CD8-positive, alpha-beta memory T cell (primary cell): ENCODE data around the gene SLC35A3. TPM values are rescaled to one million over a fixed set of nuclear protein-coding genes. Genes with fewer than 3 reads are reported as not detected.

Source experiments
- CTCF ChIA-PET: fragments of 350-600 bp; sonication (Branson Sonifier 250); formaldehyde crosslinking; loops from one replicate; lab custom pipeline; 2021; ENCODE audit warnings: antibody characterized with exemption; lab: Charles Lee
- POLR2A ChIA-PET: fragments of 350-600 bp; sonication (Branson Sonifier 250); formaldehyde crosslinking; loops from one replicate; lab custom pipeline; 2021; ENCODE audit warnings: antibody characterized with exemption; lab: Charles Lee
- DNase-seq, 5 donors: peaks; one replicate each; pipeline versions ENCODE4 v3.0.0 to v3.0.0-alpha.2; 2020 to 2022; ENCODE audit warnings: mixed read lengths in 1 of 5
- H3K27ac ChIP-seq: one replicate; pipeline ENCODE4 v1.7.0; 2013; ENCODE audit warnings: low read depth, mild to moderate bottlenecking, low read length, moderate library complexity
- H3K27me3 ChIP-seq: 2 replicates; pipeline ENCODE4 v1.7.0; 2013; ENCODE audit warnings: low read length, mild to moderate bottlenecking; ENCODE audit not compliant: insufficient read depth, poor library complexity, severe bottlenecking
- H3K36me3 ChIP-seq: 2 replicates; pipeline ENCODE4 v1.7.0; 2013; ENCODE audit warnings: mild to moderate bottlenecking, low read length, moderate library complexity; ENCODE audit not compliant: insufficient read depth
- H3K4me1 ChIP-seq: 2 replicates; pipeline ENCODE4 v1.7.0; 2013; ENCODE audit warnings: mild to moderate bottlenecking, low read length, moderate library complexity; ENCODE audit not compliant: insufficient read depth
- H3K4me3 ChIP-seq: 2 replicates; pipeline ENCODE4 v1.7.0; 2013; ENCODE audit warnings: mild to moderate bottlenecking, low read length
- H3K9me3 ChIP-seq: 2 replicates; pipeline ENCODE4 v1.7.0; 2013; ENCODE audit warnings: mild to moderate bottlenecking, low read length
- H3K27ac Mint-ChIP-seq, 8 donors: one replicate each; pipeline ENCODE4 v1.8.0; 2020 to 2021; ENCODE audit warnings: mixed read lengths in 8 of 8, mild to moderate bottlenecking in 6 of 8, inconsistent platforms in 3 of 8, moderate library complexity in 3 of 8
- H3K27me3 Mint-ChIP-seq, 2 donors: one replicate each; pipeline ENCODE4 v1.8.0; 2020 to 2021; ENCODE audit warnings: mixed read lengths in 2 of 2, mild to moderate bottlenecking in 1 of 2, moderate library complexity in 1 of 2
- H3K36me3 Mint-ChIP-seq, 3 donors: one replicate each; pipeline ENCODE4 v1.8.0; 2020 to 2021; ENCODE audit warnings: mixed read lengths in 3 of 3, inconsistent platforms in 1 of 3, mild to moderate bottlenecking in 1 of 3
- H3K4me1 Mint-ChIP-seq, 3 donors: one replicate each; pipeline ENCODE4 v1.8.0; 2020 to 2021; ENCODE audit warnings: mixed read lengths in 3 of 3, inconsistent platforms in 1 of 3, mild to moderate bottlenecking in 1 of 3
- H3K4me3 Mint-ChIP-seq, 7 donors: one replicate each; pipeline ENCODE4 v1.8.0; 2020 to 2021; ENCODE audit warnings: mixed read lengths in 7 of 7, mild to moderate bottlenecking in 6 of 7, moderate library complexity in 4 of 7, inconsistent platforms in 2 of 7
- H3K9me3 Mint-ChIP-seq, 5 donors: one replicate each; pipeline ENCODE4 v1.8.0; 2020 to 2022; ENCODE audit warnings: mixed read lengths in 5 of 5, mild to moderate bottlenecking in 3 of 5, moderate library complexity in 2 of 5, inconsistent platforms in 1 of 5
- polyA plus RNA-seq: library from polyadenylated mRNA; unstranded; fragments of 300-500 nt; fragmentation: Illumina TruSeq; gene quantifications from one replicate; pipeline ENCODE4 v1.2.3, GENCODE V29; 2021
- total RNA-seq, 2 experiments: library from RNA; stranded (reverse); gene quantifications; one replicate each; pipeline ENCODE4 v1.2.3, GENCODE V29; 2021

SLC35A3 gene
- total and polyA plus RNA-seq, 3 experiments from 2014 or later, result 14.1 to 17.0 (median 16.6) TPM

GRCh38 chr1:100036718-100037655, 67.2 kb downstream of the SLC35A3 start:
- Histone ChIP-seq H3K9me3 (no peaks in the 10 kb centered on the region), H3K36me3 (no peaks in the 10 kb centered on the region), H3K4me1 (peaks cover 37% of the 10 kb centered on the region), H3K4me3 (peak overlapping the region; percentile 79), H3K27me3 (no peaks in the 10 kb centered on the region), H3K27ac (peak overlapping the region; percentile 98)
- ChIA-PET CTCF (interaction anchor here (0.9 to 1.5 kb wide), 2 partner anchors 8 to 67 kb away, joined by 4 to 6 read pairs; partner anchors contain the start of gene SLC35A3), POLR2A (interaction anchor here (0.6 to 2.5 kb wide), 5 partner anchors 23 to 271 kb away, joined by 3 to 17 read pairs (median 3); partner anchors contain the start of genes AGL and SLC35A3)
- Mint-ChIP-seq H3K4me1 (peaks cover 43 to 65% (median 57%) of the 10 kb centered on the region in 3 donors), H3K27me3 (peaks cover 0 to 3% of the 10 kb centered on the region in 2 donors), H3K36me3 (peaks cover 0 to 16% (median 0%) of the 10 kb centered on the region in 3 donors), H3K27ac (peak overlapping the region; percentile 96 to 100 (median 99)), H3K4me3 (peak overlapping the region; percentile 94 to 99 (median 97)), H3K9me3 (peaks cover 0 to 2% (median 0%) of the 10 kb centered on the region in 5 donors)
- DNase-seq, result peak in 1 of 5 donors; percentile 17

- ChIA-PET CTCF (interaction anchor here (0.9 to 1.5 kb wide), 2 partner anchors 9 to 67 kb away, joined by 4 to 6 read pairs; partner anchors contain the start of gene SLC35A3), POLR2A (interaction anchor here (0.6 to 2.5 kb wide), 8 partner anchors 22 to 316 kb away, joined by 3 to 17 read pairs (median 3); partner anchors contain the start of genes AGL, SASS6, SLC35A3 and TRMT13)
- Histone ChIP-seq H3K9me3 (no peaks in the 10 kb centered on the region), H3K36me3 (no peaks in the 10 kb centered on the region), H3K27me3 (no peaks in the 10 kb centered on the region), H3K27ac (peak overlapping the region; percentile 98), H3K4me3 (peak overlapping the region; percentile 79), H3K4me1 (peaks cover 42% of the 10 kb centered on the region)
- H3K27me3 Mint-ChIP-seq, result peaks cover 0 to 3% of the 10 kb centered on the region in 2 donors
- H3K27ac Mint-ChIP-seq, result peak overlapping the region; percentile 96 to 100 (median 99)
- peaks cover 49 to 71% (median 63%) of the 10 kb centered on the region in 3 donors for H3K4me1 Mint-ChIP-seq
- H3K4me3 Mint-ChIP-seq, result peak overlapping the region; percentile 94 to 99 (median 97)
- H3K9me3 Mint-ChIP-seq, result peaks cover 0 to 2% (median 0%) of the 10 kb centered on the region in 5 donors
- H3K36me3 Mint-ChIP-seq, result peaks cover 0 to 16% (median 0%) of the 10 kb centered on the region in 3 donors
- DNase-seq, result no peak
Measured at GRCh38 chr1:100037656-100037926, 67.8 kb downstream of the SLC35A3 start.

GRCh38 chr1:100037927-100038659, 68.3 kb downstream of the SLC35A3 start:
- H3K27ac Mint-ChIP-seq, result peak overlapping the region; percentile 96 to 100 (median 99)
- no peaks in the 10 kb centered on the region for H3K36me3 ChIP-seq
- H3K4me3 Mint-ChIP-seq, result peak overlapping the region; percentile 94 to 99 (median 97)
- H3K4me3 ChIP-seq, result peak overlapping the region; percentile 79
- POLR2A ChIA-PET, result interaction anchor here (0.6 to 2.5 kb wide), 7 partner anchors 68 to 1198 kb away, joined by 3 to 17 read pairs (median 3); partner anchors contain the start of genes AGL, SASS6, SLC35A3 and TRMT13
- H3K4me1 ChIP-seq, result peaks cover 47% of the 10 kb centered on the region
- peaks cover 0 to 17% (median 0%) of the 10 kb centered on the region in 3 donors for H3K36me3 Mint-ChIP-seq
- peaks cover 54 to 76% (median 68%) of the 10 kb centered on the region in 3 donors for H3K4me1 Mint-ChIP-seq
- CTCF ChIA-PET, result interaction anchor here (0.9 to 1.5 kb wide), 2 partner anchors 10 to 68 kb away, joined by 4 to 6 read pairs; partner anchors contain the start of gene SLC35A3
- no peaks in the 10 kb centered on the region for H3K9me3 ChIP-seq
- peak overlapping the region; percentile 98 for H3K27ac ChIP-seq
- peaks cover 0 to 2% (median 0%) of the 10 kb centered on the region in 5 donors for H3K9me3 Mint-ChIP-seq
- peaks cover 0 to 3% of the 10 kb centered on the region in 2 donors for H3K27me3 Mint-ChIP-seq
- no peaks in the 10 kb centered on the region for H3K27me3 ChIP-seq
- DNase-seq, result peak; percentile 86 to 91 (median 89)

- Histone ChIP-seq H3K36me3 (no peaks in the 10 kb centered on the region), H3K9me3 (no peaks in the 10 kb centered on the region), H3K27ac (peak overlapping the region; percentile 98), H3K27me3 (no peaks in the 10 kb centered on the region), H3K4me1 (peaks cover 50% of the 10 kb centered on the region), H3K4me3 (peak overlapping the region; percentile 79)
- Mint-ChIP-seq H3K9me3 (peaks cover 0 to 2% (median 0%) of the 10 kb centered on the region in 5 donors), H3K27ac (peak overlapping the region; percentile 96 to 100 (median 99)), H3K4me3 (peak overlapping the region; percentile 93 to 99 (median 97)), H3K4me1 (peaks cover 59 to 82% (median 75%) of the 10 kb centered on the region in 3 donors), H3K27me3 (peaks cover 0 to 3% of the 10 kb centered on the region in 2 donors), H3K36me3 (peaks cover 0 to 21% (median 2%) of the 10 kb centered on the region in 3 donors)
- CTCF ChIA-PET, result interaction anchor here (1.5 kb wide), 1 partner anchor 69 kb away, joined by 6 read pairs; the partner anchor contains the start of gene SLC35A3
- POLR2A ChIA-PET, result interaction anchor here (0.5 to 2.5 kb wide), 4 partner anchors 69 to 1197 kb away, joined by 5 to 17 read pairs (median 5); partner anchors contain the start of genes SASS6, SLC35A3 and TRMT13
- peak; percentile 58 to 85 (median 79) for DNase-seq
Measured at GRCh38 chr1:100038660-100039287, 69.0 kb downstream of the SLC35A3 start.

GRCh38 chr1:100039591-100039990, 69.8 kb downstream of the SLC35A3 start:
- peak overlapping the region; percentile 96 to 100 (median 99) for H3K27ac Mint-ChIP-seq
- CTCF ChIA-PET, result no interaction called here
- H3K9me3 ChIP-seq, result no peaks in the 10 kb centered on the region
- no peaks in the 10 kb centered on the region for H3K36me3 ChIP-seq
- H3K27me3 ChIP-seq, result no peaks in the 10 kb centered on the region
- peaks cover 0 to 26% (median 2%) of the 10 kb centered on the region in 3 donors for H3K36me3 Mint-ChIP-seq
- H3K27me3 Mint-ChIP-seq, result peaks cover 0 to 3% of the 10 kb centered on the region in 2 donors
- peaks cover 66 to 87% (median 83%) of the 10 kb centered on the region in 3 donors for H3K4me1 Mint-ChIP-seq
- no peak for DNase-seq
- H3K9me3 Mint-ChIP-seq, result peaks cover 0 to 2% (median 0%) of the 10 kb centered on the region in 5 donors
- peak overlapping the region; percentile 98 for H3K27ac ChIP-seq
- POLR2A ChIA-PET, result interaction anchor here (0.5 to 2.5 kb wide), 3 partner anchors 70 to 948 kb away, joined by 3 to 17 read pairs (median 5); partner anchors contain the start of gene SLC35A3
- peaks cover 53% of the 10 kb centered on the region for H3K4me1 ChIP-seq
- H3K4me3 ChIP-seq, result peak overlapping the region; percentile 79
- H3K4me3 Mint-ChIP-seq, result peak overlapping the region; percentile 93 to 99 (median 97)

GRCh38 chr1:100045206-100045605, 75.4 kb downstream of the SLC35A3 start:
- H3K9me3 Mint-ChIP-seq, result no peaks in the 10 kb centered on the region
- no peak overlapping the region for H3K4me3 ChIP-seq
- POLR2A ChIA-PET, result interaction anchor here (0.6 kb wide), 1 partner anchor 224 kb away, joined by 3 read pairs; no protein-coding TSS in a partner anchor
- peaks cover 2 to 29% (median 4%) of the 10 kb centered on the region in 3 donors for H3K36me3 Mint-ChIP-seq
- peaks cover 74% of the 10 kb centered on the region for H3K4me1 ChIP-seq
- no peak for DNase-seq
- H3K4me1 Mint-ChIP-seq, result peaks cover 78 to 99% (median 98%) of the 10 kb centered on the region in 3 donors
- peak overlapping the region in 3 of 7 donors; percentile 17 to 49 (median 47) for H3K4me3 Mint-ChIP-seq
- no peaks in the 10 kb centered on the region for H3K36me3 ChIP-seq
- no peaks in the 10 kb centered on the region for H3K9me3 ChIP-seq
- H3K27me3 ChIP-seq, result no peaks in the 10 kb centered on the region
- CTCF ChIA-PET, result no interaction called here
- no peak overlapping the region for H3K27ac ChIP-seq
- peaks cover 0 to 1% of the 10 kb centered on the region in 2 donors for H3K27me3 Mint-ChIP-seq
- peak overlapping the region in 5 of 8 donors; percentile 2 to 61 (median 48) for H3K27ac Mint-ChIP-seq
